Prostate gland (tissue), 2 donors: Measurements from ENCODE around the gene CHD8. TPM values are rescaled to one million over a fixed set of nuclear protein-coding genes. Genes with fewer than 3 reads are reported as not detected.

Source experiments
- DNase-seq: peaks from one replicate; pipeline ENCODE4 v3.0.0-alpha.2; 2019; ENCODE audit warnings: low spot score
- H3K27ac ChIP-seq, 2 donors: fragments of 200-600 bp; sonication (generic); 2 replicates each; pipeline ENCODE4 v1.5.1; 2017 to 2019
- H3K27me3 ChIP-seq: fragments of 200-600 bp; sonication (generic); replicated peaks from 2 replicates; pipeline ENCODE4 v1.5.1; 2019; ENCODE audit not compliant: insufficient read depth
- H3K36me3 ChIP-seq, 2 donors: fragments of 200-600 bp; sonication (generic); 1 replicate in 1 of 2; 2 replicates in 1 of 2; pipeline versions ENCODE4 v1.5.1 to v1.8.1; 2017 to 2019
- H3K4me1 ChIP-seq: fragments of 200-600 bp; sonication (generic); replicated peaks from 2 replicates; pipeline ENCODE4 v1.5.1; 2019
- H3K4me3 ChIP-seq, 2 donors: fragments of 200-600 bp; sonication (generic); 2 replicates each; pipeline ENCODE4 v1.5.1; 2017 to 2019
- H3K9me3 ChIP-seq: fragments of 200-600 bp; sonication (generic); 2 replicates; pipeline ENCODE4 v1.5.1; 2017
- POLR2A ChIP-seq: fragments of 450-650 bp; IDR thresholded peaks from one replicate; pipeline ENCODE4 v1.6.1; 2016; ENCODE audit warnings: antibody characterized with exemption, mild to moderate bottlenecking
- POLR2AphosphoS5 ChIP-seq: sonication (generic); formaldehyde crosslinking; IDR thresholded peaks from one replicate; pipeline ENCODE4 v1.6.1; 2017; ENCODE audit warnings: antibody characterized with exemption
- WGBS: methylation state at CpG from one replicate; pipeline ENCODE4 v1.1.5; 2018; 5-methylcytosine and 5-hydroxymethylcytosine counted together
- intact Hi-C: fragments of 100-400 bp; cut with DNase I; formaldehyde crosslinking; loops from one replicate; pipeline ENCODE4 v1.14.2; 2022
- total RNA-seq, 2 donors: library from RNA; depleted of rRNA; stranded (reverse); fragments of >200 nt; gene quantifications; one replicate each; pipeline ENCODE4 v1.1.0, GENCODE V29; 2016
- TF ChIP-seq, protein P1 (sequence below), 4 experiments: fragments of 200-600 bp in 2 of 4; fragments of 450-650 bp in 2 of 4; sonication (generic) in 2 of 4; IDR thresholded peaks; 1 replicate in 3 of 4; 2 replicates in 1 of 4; pipeline ENCODE4 v1.5.1; 2016 to 2019; ENCODE audit warnings: antibody characterized with exemption in 4 of 4, mild to moderate bottlenecking in 2 of 4, moderate library complexity in 2 of 4

Gene CHD8
- total RNA-seq, 2 donors from 2014 or later: 63.6 to 67.0 TPM

- H3K4me1 ChIP-seq: no peaks in the 10 kb centered on the region
- TF ChIP-seq, protein P1, sequence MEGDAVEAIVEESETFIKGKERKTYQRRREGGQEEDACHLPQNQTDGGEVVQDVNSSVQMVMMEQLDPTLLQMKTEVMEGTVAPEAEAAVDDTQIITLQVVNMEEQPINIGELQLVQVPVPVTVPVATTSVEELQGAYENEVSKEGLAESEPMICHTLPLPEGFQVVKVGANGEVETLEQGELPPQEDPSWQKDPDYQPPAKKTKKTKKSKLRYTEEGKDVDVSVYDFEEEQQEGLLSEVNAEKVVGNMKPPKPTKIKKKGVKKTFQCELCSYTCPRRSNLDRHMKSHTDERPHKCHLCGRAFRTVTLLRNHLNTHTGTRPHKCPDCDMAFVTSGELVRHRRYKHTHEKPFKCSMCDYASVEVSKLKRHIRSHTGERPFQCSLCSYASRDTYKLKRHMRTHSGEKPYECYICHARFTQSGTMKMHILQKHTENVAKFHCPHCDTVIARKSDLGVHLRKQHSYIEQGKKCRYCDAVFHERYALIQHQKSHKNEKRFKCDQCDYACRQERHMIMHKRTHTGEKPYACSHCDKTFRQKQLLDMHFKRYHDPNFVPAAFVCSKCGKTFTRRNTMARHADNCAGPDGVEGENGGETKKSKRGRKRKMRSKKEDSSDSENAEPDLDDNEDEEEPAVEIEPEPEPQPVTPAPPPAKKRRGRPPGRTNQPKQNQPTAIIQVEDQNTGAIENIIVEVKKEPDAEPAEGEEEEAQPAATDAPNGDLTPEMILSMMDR (IDR thresholded peaks at IDR 0.05): peak; percentile 93 to 99 (median 98)
- TF ChIP-seq POLR2AphosphoS5 (peak; percentile 97), POLR2A (peak; percentile 59)
- WGBS: under 1% methylated on average over 49 of the region's 49 CpGs
- peak within 1 kb of the TSS; percentile 84 to 86 for H3K4me3 ChIP-seq
- no peaks in the 10 kb centered on the region for H3K27me3 ChIP-seq
- H3K27ac ChIP-seq: peak within 1 kb of the TSS; percentile 93 to 95
- no peaks in the 10 kb centered on the region for H3K36me3 ChIP-seq
- no peaks in the 10 kb centered on the region for H3K9me3 ChIP-seq
- intact Hi-C loops: loop anchor here (2.0 kb wide), 1 partner anchor 20 kb away; the partner anchor contains the start of gene CHD8
- DNase-seq: peak; percentile 98
Measured at GRCh38 chr14:21476925-21477681, 21.2 kb upstream of the CHD8 start, which contains the start of the genes RAB2B and TOX4. RAB2B (minus strand) TSS chr14:21476959; CDS start chr14:21476872, 87 bp downstream. TOX4 (plus strand) TSS chr14:21477195; CDS start chr14:21477279, 84 bp downstream.

- no peaks in the 10 kb centered on the region for H3K9me3 ChIP-seq
- intact Hi-C loops: loop anchor here (2.0 kb wide), 1 partner anchor 20 kb away; the partner anchor contains the start of gene CHD8
- peak; percentile 91 for DNase-seq
- H3K36me3 ChIP-seq: no peaks in the 10 kb centered on the region
- H3K4me3 ChIP-seq: peak overlapping the region; percentile 84 to 86
- H3K27me3 ChIP-seq: no peaks in the 10 kb centered on the region
- no peaks in the 10 kb centered on the region for H3K4me1 ChIP-seq
- H3K27ac ChIP-seq: peak overlapping the region; percentile 93 to 95
- WGBS: under 1% methylated on average over 21 of the region's 27 CpGs
- TF ChIP-seq POLR2AphosphoS5: peak; percentile 44
- no peak for TF ChIP-seq POLR2A
- TF ChIP-seq, protein P1 (IDR thresholded peaks at IDR 0.05): no peak
Measured at GRCh38 chr14:21476523-21476924, 20.6 kb upstream of the CHD8 start.

DNA sequence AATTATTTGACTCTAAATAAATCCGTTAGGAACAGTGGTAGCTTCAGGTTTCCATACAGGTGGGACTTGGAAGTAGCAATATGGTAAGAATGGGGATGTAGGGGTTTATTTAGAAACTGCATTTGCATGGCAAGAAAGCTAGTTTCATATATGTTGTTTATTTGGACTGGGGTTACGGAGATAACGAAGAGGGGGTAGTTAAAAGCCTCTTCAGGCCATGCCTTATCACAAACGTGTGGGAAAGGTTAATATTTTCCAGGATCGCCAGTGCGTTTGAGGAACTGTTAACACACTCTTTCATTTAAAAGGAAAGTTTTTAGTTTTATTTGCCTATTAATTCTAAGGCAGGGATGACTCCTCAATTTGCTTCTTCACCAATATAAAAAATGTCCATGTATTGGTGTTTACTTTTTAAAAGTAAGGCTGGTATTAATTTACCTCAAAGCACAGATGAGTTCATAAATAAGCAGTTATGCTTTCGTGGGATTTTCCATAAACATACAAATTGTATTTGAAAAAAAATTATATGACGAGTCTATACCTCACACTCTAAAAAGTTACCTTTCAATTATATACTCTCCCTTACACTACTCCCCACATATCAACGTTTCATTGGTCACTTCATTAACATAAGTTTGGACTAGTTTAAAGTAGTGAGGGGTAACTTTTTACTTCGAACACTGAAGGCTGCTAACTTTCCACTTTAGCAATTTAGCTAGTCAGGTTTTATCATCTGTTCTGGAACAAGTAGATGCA, 20.0 kb upstream of the CHD8 start:
- no peak for TF ChIP-seq POLR2AphosphoS5
- TF ChIP-seq, protein P1 (IDR thresholded peaks at IDR 0.05): no peak
- TF ChIP-seq POLR2A: no peak
- Histone ChIP-seq H3K36me3 (no peaks in the 10 kb centered on the region), H3K9me3 (no peaks in the 10 kb centered on the region), H3K4me1 (no peaks in the 10 kb centered on the region), H3K4me3 (peak overlapping the region; percentile 84 to 86), H3K27ac (peak overlapping the region; percentile 93 to 95), H3K27me3 (no peaks in the 10 kb centered on the region)
- DNase-seq: no peak
- WGBS: 36% methylated on average over 10 of the region's 10 CpGs
- intact Hi-C loops: loop anchor here (2.0 kb wide), 1 partner anchor 19 kb away; the partner anchor contains the start of gene CHD8

GRCh38 chr14:21467616-21468015, 11.7 kb upstream of the CHD8 start:
- H3K27me3 ChIP-seq: no peaks in the 10 kb centered on the region
- no peak overlapping the region for H3K27ac ChIP-seq
- H3K4me3 ChIP-seq: no peak overlapping the region
- no peaks in the 10 kb centered on the region for H3K4me1 ChIP-seq
- 95% methylated on average over 1 of the region's 1 CpG for WGBS
- intact Hi-C loops: no loop called here
- H3K36me3 ChIP-seq: no peaks in the 10 kb centered on the region
- no peak for DNase-seq
- H3K9me3 ChIP-seq: no peaks in the 10 kb centered on the region
- TF ChIP-seq POLR2AphosphoS5: no peak
- TF ChIP-seq POLR2A: no peak
- TF ChIP-seq, protein P1 (IDR thresholded peaks at IDR 0.05): no peak
